ENCODE data around the gene NLRC4.

The NLRC4 gene

DNA sequence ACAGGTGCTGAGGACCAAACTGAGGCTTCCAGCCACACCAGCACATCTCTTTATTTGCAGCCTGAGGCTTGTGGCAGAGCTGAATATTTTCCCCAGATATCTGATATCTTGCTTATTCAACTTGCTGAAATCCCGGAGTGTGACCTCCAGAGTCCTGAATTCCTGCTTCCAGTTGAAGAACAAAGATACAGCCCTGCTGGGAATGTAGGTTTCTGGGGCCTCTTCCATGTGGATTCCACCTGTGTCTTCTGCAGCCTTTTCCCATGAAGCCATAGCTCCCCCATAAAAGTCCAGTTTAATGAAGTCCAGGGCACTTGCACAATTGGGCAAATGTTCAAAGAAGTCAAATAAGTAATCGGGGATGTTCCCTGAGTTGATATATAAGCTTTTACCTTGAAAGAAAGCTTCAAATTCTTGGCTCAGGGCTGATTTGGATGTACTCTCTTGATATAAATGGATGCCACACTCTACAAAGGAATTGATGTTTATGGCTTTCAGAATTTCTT is 14.9 kb downstream of the NLRC4 start:
- DNase-seq = no peak
- H3K27me3 ChIP-seq (replicated peaks; ENCODE audit: control insufficient read depth, insufficient read depth, low read length, poor library complexity, severe bottlenecking) = no peaks in the 10 kb centered on the region
- H3K9me3 ChIP-seq (ENCODE audit: control insufficient read depth, low read length) = no peaks in the 10 kb centered on the region
- no peak overlapping the region for H3K4me3 ChIP-seq (ENCODE audit: insufficient read depth, low read depth, low read length, poor library complexity, severe bottlenecking)
- no peak overlapping the region for H3K27ac ChIP-seq (ENCODE audit: insufficient read depth, low read length, poor library complexity, severe bottlenecking)
- H3K36me3 ChIP-seq (ENCODE audit: control insufficient read depth, insufficient read depth, low read length) = no peaks in the 10 kb centered on the region
- no peaks in the 10 kb centered on the region for H3K4me1 ChIP-seq (ENCODE audit: control insufficient read depth, insufficient read depth, low read length, poor library complexity, severe bottlenecking)

DNA sequence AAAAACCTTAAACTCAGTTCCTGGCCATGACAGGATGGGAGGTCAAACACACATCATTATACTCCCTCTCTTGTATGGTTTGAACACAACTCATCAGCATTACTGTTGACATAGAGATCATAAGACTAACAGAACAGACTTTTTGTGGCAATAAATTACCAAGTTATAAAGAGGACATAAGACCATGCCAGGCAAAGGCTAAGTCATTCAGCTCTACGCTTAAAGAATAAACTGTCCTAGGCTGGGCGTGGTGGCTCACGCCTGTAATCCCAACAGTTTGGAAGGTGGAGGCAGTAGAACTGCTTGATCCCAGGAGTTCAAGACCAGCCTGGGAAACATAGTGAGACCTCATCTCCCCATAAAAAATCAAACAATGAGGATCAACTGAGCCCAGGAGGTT is 16.4 kb downstream of the NLRC4 start:
- no peak overlapping the region for H3K4me3 ChIP-seq (ENCODE audit: insufficient read depth, low read depth, low read length, poor library complexity, severe bottlenecking)
- H3K9me3 ChIP-seq (ENCODE audit: control insufficient read depth, low read length) = no peaks in the 10 kb centered on the region
- no peaks in the 10 kb centered on the region for H3K4me1 ChIP-seq (ENCODE audit: control insufficient read depth, insufficient read depth, low read length, poor library complexity, severe bottlenecking)
- H3K27ac ChIP-seq (ENCODE audit: insufficient read depth, low read length, poor library complexity, severe bottlenecking) = no peak overlapping the region
- H3K27me3 ChIP-seq (replicated peaks; ENCODE audit: control insufficient read depth, insufficient read depth, low read length, poor library complexity, severe bottlenecking) = no peaks in the 10 kb centered on the region
- H3K36me3 ChIP-seq (ENCODE audit: control insufficient read depth, insufficient read depth, low read length) = no peaks in the 10 kb centered on the region
- no peak for DNase-seq

DNA sequence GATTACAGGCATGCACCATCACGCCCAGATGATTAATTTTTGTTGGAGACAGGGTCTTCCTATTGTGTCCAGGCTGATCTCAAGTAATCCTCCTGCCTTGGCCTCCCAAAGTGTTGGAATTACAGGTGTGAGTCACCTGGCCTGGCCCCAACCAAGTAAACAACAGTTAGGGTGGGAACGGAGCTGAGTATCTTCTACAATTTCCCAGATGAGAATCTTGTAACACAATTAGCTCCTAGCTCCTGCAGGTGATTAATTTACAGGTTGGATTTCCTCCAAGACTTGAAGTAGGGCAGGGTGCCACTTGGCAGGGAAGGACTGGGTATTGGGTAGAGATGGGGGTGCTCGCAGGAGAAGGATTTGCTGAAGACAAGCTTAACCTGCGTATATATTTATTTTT is 17.8 kb downstream of the NLRC4 start:
- H3K27ac ChIP-seq (ENCODE audit: insufficient read depth, low read length, poor library complexity, severe bottlenecking) = no peak overlapping the region
- H3K36me3 ChIP-seq (ENCODE audit: control insufficient read depth, insufficient read depth, low read length) = no peaks in the 10 kb centered on the region
- H3K9me3 ChIP-seq (ENCODE audit: control insufficient read depth, low read length) = no peaks in the 10 kb centered on the region
- no peaks in the 10 kb centered on the region for H3K27me3 ChIP-seq (replicated peaks; ENCODE audit: control insufficient read depth, insufficient read depth, low read length, poor library complexity, severe bottlenecking)
- H3K4me1 ChIP-seq (ENCODE audit: control insufficient read depth, insufficient read depth, low read length, poor library complexity, severe bottlenecking) = no peaks in the 10 kb centered on the region
- H3K4me3 ChIP-seq (ENCODE audit: insufficient read depth, low read depth, low read length, poor library complexity, severe bottlenecking) = no peak overlapping the region
- no peak for DNase-seq

DNA sequence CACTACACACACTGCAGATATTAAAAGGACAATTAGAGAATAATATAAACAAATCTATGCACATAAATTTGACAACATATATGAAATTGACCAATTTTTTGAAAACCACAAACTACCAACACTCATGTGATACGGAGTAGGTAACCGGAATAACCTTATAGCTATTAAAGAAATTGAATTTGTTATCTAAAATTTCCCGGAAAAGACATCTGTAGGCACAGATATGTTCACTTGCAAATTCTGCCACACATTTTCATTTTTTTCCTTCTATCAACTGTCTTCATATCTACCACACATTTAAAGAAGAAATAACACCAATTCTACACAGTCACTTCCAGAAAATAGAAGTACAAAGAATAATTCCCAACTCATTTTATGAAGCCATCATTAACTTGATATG is 22.4 kb downstream of the NLRC4 start:
- Histone ChIP-seq H3K4me1 (ENCODE audit: control insufficient read depth, insufficient read depth, low read length, poor library complexity, severe bottlenecking) (no peaks in the 10 kb centered on the region), H3K27me3 (replicated peaks; ENCODE audit: control insufficient read depth, insufficient read depth, low read length, poor library complexity, severe bottlenecking) (no peaks in the 10 kb centered on the region), H3K27ac (ENCODE audit: insufficient read depth, low read length, poor library complexity, severe bottlenecking) (no peak overlapping the region), H3K9me3 (ENCODE audit: control insufficient read depth, low read length) (no peaks in the 10 kb centered on the region), H3K36me3 (ENCODE audit: control insufficient read depth, insufficient read depth, low read length) (no peaks in the 10 kb centered on the region), H3K4me3 (ENCODE audit: insufficient read depth, low read depth, low read length, poor library complexity, severe bottlenecking) (no peak overlapping the region)
- no peak for DNase-seq

DNA sequence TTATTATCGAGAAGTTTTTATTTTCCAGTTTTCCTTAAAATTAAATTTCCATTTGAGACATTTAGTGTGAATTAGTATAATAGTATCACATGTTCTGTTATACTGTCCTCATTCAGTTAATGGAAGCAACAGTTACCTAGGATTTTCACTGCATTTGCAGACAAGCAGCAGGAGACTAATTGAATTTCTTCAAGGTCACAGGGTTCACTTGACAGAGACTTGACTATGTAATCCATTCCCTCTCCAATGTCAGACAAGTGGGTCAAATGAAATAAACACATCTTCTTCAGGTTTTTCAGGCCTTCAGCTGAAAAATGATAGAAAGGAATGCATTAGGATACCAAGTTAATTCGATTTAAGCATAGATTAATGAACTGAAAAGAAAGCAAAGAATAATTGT is 26.7 kb downstream of the NLRC4 start:
- Histone ChIP-seq H3K27me3 (replicated peaks; ENCODE audit: control insufficient read depth, insufficient read depth, low read length, poor library complexity, severe bottlenecking) (no peaks in the 10 kb centered on the region), H3K9me3 (ENCODE audit: control insufficient read depth, low read length) (no peaks in the 10 kb centered on the region), H3K4me3 (ENCODE audit: insufficient read depth, low read depth, low read length, poor library complexity, severe bottlenecking) (no peak overlapping the region), H3K4me1 (ENCODE audit: control insufficient read depth, insufficient read depth, low read length, poor library complexity, severe bottlenecking) (no peaks in the 10 kb centered on the region), H3K36me3 (ENCODE audit: control insufficient read depth, insufficient read depth, low read length) (no peaks in the 10 kb centered on the region), H3K27ac (ENCODE audit: insufficient read depth, low read length, poor library complexity, severe bottlenecking) (no peak overlapping the region)
- DNase-seq = no peak

DNA sequence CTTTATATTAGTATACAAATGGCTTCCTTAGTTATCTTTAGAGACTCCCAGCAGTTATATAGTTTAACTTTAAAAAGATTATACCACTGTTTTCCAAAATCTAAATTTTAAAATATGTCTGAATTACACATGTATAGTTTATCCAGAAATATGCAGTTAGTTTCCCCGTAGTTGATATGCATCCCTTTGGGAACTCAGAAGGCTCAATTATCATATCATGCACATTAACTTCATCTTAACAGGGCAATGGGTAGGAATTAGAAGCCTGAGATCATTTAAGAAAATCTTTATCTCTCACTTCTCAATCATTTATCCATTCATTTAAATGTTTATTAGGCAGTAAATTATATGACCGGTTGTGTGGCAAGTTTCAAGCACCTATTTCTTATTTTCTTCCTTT is 27.2 kb downstream of the NLRC4 start:
- Histone ChIP-seq H3K27ac (ENCODE audit: insufficient read depth, low read length, poor library complexity, severe bottlenecking) (no peak overlapping the region), H3K36me3 (ENCODE audit: control insufficient read depth, insufficient read depth, low read length) (no peaks in the 10 kb centered on the region), H3K4me1 (ENCODE audit: control insufficient read depth, insufficient read depth, low read length, poor library complexity, severe bottlenecking) (no peaks in the 10 kb centered on the region), H3K4me3 (ENCODE audit: insufficient read depth, low read depth, low read length, poor library complexity, severe bottlenecking) (no peak overlapping the region), H3K27me3 (replicated peaks; ENCODE audit: control insufficient read depth, insufficient read depth, low read length, poor library complexity, severe bottlenecking) (no peaks in the 10 kb centered on the region), H3K9me3 (ENCODE audit: control insufficient read depth, low read length) (no peaks in the 10 kb centered on the region)
- no peak for DNase-seq

DNA sequence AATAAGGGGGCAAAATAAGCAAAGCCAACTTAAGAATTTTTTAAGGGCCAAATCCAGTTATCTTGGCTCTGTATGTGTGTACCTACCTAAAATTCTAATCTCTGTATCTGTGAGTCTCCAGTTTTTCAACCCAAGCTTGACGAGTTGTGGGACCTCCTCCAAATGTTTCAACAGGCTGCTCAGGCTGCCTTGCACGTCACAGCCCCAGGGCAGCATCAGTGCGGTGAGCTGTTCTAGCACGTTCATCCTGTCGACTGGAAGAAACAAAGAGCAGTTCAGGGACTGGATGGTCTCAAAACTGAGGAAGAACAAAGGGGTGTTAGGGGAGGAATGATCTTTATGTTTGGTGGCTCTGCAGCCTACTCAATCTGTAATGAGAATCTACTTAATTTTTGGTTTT is 29.4 kb downstream of the NLRC4 start:
- Histone ChIP-seq H3K4me3 (ENCODE audit: insufficient read depth, low read depth, low read length, poor library complexity, severe bottlenecking) (no peak overlapping the region), H3K9me3 (ENCODE audit: control insufficient read depth, low read length) (no peaks in the 10 kb centered on the region), H3K4me1 (ENCODE audit: control insufficient read depth, insufficient read depth, low read length, poor library complexity, severe bottlenecking) (no peaks in the 10 kb centered on the region), H3K27me3 (replicated peaks; ENCODE audit: control insufficient read depth, insufficient read depth, low read length, poor library complexity, severe bottlenecking) (no peaks in the 10 kb centered on the region), H3K36me3 (ENCODE audit: control insufficient read depth, insufficient read depth, low read length) (no peaks in the 10 kb centered on the region), H3K27ac (ENCODE audit: insufficient read depth, low read length, poor library complexity, severe bottlenecking) (no peak overlapping the region)
- no peak for DNase-seq

DNA sequence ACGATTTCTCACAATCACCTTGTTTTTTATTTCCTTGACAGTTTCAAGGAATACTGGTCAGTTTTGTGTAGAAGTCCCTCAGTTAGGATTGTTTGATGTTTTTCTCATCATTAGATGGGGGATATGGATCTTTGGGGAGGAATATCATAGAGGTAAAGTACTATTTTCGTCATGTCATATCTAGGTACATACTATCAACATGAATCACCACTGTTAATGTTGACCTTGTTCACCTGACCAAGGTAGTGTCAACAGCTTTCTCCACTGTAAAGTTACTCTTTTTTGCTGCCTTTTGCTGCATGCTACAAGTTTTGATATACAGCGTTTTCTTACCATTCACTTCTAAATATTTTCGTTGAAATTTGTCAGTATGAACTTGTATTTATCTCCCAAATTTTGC is 32.7 kb downstream of the NLRC4 start:
- H3K4me3 ChIP-seq (ENCODE audit: insufficient read depth, low read depth, low read length, poor library complexity, severe bottlenecking) = no peak overlapping the region
- H3K9me3 ChIP-seq (ENCODE audit: control insufficient read depth, low read length) = no peaks in the 10 kb centered on the region
- H3K27me3 ChIP-seq (replicated peaks; ENCODE audit: control insufficient read depth, insufficient read depth, low read length, poor library complexity, severe bottlenecking) = no peaks in the 10 kb centered on the region
- no peak for DNase-seq
- no peaks in the 10 kb centered on the region for H3K36me3 ChIP-seq (ENCODE audit: control insufficient read depth, insufficient read depth, low read length)
- no peaks in the 10 kb centered on the region for H3K4me1 ChIP-seq (ENCODE audit: control insufficient read depth, insufficient read depth, low read length, poor library complexity, severe bottlenecking)
- H3K27ac ChIP-seq (ENCODE audit: insufficient read depth, low read length, poor library complexity, severe bottlenecking) = no peak overlapping the region

DNA sequence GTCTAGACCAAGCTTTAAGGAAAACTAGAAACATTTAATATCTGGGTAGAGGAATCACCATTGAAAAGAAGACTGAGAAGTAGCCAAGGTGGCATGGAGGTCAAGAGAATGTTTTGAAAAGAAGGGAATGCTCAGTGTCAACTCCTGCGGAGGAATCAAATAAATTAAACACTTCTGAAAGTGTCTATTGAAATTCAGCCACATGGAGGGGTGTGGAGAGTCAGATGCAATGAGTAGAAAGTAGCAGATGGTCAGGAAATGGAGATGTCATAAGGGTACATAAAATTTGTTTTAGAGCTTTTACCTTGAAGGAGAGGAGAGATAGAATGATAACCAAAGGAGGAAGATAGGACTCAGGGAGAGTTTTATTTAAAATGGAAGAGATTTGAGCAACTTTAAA is 35.1 kb downstream of the NLRC4 start:
- H3K36me3 ChIP-seq (ENCODE audit: control insufficient read depth, insufficient read depth, low read length) = no peaks in the 10 kb centered on the region
- H3K4me3 ChIP-seq (ENCODE audit: insufficient read depth, low read depth, low read length, poor library complexity, severe bottlenecking) = no peak overlapping the region
- DNase-seq = no peak
- H3K9me3 ChIP-seq (ENCODE audit: control insufficient read depth, low read length) = no peaks in the 10 kb centered on the region
- H3K27ac ChIP-seq (ENCODE audit: insufficient read depth, low read length, poor library complexity, severe bottlenecking) = no peak overlapping the region
- H3K27me3 ChIP-seq (replicated peaks; ENCODE audit: control insufficient read depth, insufficient read depth, low read length, poor library complexity, severe bottlenecking) = no peaks in the 10 kb centered on the region
- no peaks in the 10 kb centered on the region for H3K4me1 ChIP-seq (ENCODE audit: control insufficient read depth, insufficient read depth, low read length, poor library complexity, severe bottlenecking)

DNA sequence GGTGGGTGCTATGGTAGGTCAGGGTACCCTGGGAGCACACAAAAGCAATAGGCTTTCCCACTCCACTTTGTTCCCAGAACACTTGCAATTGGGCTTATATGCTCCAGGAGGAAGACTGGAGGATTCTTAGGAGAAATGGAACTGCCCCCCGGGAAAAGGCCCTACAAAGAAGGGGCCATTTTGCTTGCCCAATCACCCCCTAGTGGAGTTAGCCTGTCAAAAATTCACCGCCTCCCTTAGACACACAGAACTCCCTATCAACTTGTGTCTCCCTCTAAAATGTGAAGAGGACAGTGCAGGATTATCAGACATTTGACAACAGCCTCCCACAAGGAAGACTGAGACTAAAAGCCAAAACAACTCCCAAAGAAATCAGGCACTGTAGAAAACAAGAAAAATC is 36.5 kb downstream of the NLRC4 start:
- no peak overlapping the region for H3K4me3 ChIP-seq (ENCODE audit: insufficient read depth, low read depth, low read length, poor library complexity, severe bottlenecking)
- H3K27me3 ChIP-seq (replicated peaks; ENCODE audit: control insufficient read depth, insufficient read depth, low read length, poor library complexity, severe bottlenecking) = no peaks in the 10 kb centered on the region
- H3K27ac ChIP-seq (ENCODE audit: insufficient read depth, low read length, poor library complexity, severe bottlenecking) = no peak overlapping the region
- H3K9me3 ChIP-seq (ENCODE audit: control insufficient read depth, low read length) = no peaks in the 10 kb centered on the region
- H3K4me1 ChIP-seq (ENCODE audit: control insufficient read depth, insufficient read depth, low read length, poor library complexity, severe bottlenecking) = no peaks in the 10 kb centered on the region
- H3K36me3 ChIP-seq (ENCODE audit: control insufficient read depth, insufficient read depth, low read length) = peaks cover 4% of the 10 kb centered on the region
- no peak for DNase-seq

DNA sequence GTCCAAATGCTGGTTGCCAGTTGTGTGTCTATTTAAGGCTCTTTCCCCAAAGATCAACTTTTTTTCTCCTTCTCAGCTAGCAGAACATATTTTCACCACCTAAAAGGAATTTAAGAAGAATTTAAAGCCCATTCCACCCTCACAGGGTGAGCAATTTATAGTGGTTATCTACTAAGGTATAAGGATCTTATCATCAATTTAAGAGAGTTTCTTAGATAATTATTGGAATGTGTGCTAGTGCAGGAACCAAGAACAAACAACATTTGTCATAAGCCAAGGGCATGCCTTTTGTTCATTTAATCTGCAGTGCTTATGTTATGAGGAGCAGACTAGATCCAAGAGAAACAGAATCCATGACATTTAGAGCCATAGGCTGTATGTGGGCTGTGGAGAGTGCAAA is 37.2 kb downstream of the NLRC4 start:
- no peak overlapping the region for H3K27ac ChIP-seq (ENCODE audit: insufficient read depth, low read length, poor library complexity, severe bottlenecking)
- H3K4me1 ChIP-seq (ENCODE audit: control insufficient read depth, insufficient read depth, low read length, poor library complexity, severe bottlenecking) = no peaks in the 10 kb centered on the region
- H3K4me3 ChIP-seq (ENCODE audit: insufficient read depth, low read depth, low read length, poor library complexity, severe bottlenecking) = no peak overlapping the region
- no peaks in the 10 kb centered on the region for H3K27me3 ChIP-seq (replicated peaks; ENCODE audit: control insufficient read depth, insufficient read depth, low read length, poor library complexity, severe bottlenecking)
- H3K9me3 ChIP-seq (ENCODE audit: control insufficient read depth, low read length) = no peaks in the 10 kb centered on the region
- peaks cover 10% of the 10 kb centered on the region for H3K36me3 ChIP-seq (ENCODE audit: control insufficient read depth, insufficient read depth, low read length)
- no peak for DNase-seq
